GM13976 (cell line): ENCODE results near the gene MRPS26.
"Not testable (repeated sequence)": the region's sequence is repeated elsewhere in the genome, so short reads cannot be mapped to it uniquely, and the experiment has no call there.

ENCODE experiments used
- DNase-seq: peaks from one replicate; pipeline ENCODE4 v3.0.0; 2012; ENCODE audit warnings: low spot score
- CTCF ChIP-seq: IDR thresholded peaks from 2 replicates; pipeline ENCODE4 v1.5.1; 2012; ENCODE audit warnings: borderline replicate concordance, mild to moderate bottlenecking; ENCODE audit not compliant: insufficient read depth; ENCODE audit errors: extremely low read depth, missing control alignments, control extremely low read depth
- in situ Hi-C: fragments of 300-500 bp; cut with MboI; formaldehyde crosslinking; loops from one replicate; pipeline ENCODE4 v1.12.0; 2022; ENCODE audit warnings: low sequenced_read_pairs, mixed read lengths, inconsistent platforms; ENCODE audit not compliant: unreplicated experiment

The MRPS26 gene

GRCh38 chr20:3047486-3048419 lies 1.9 kb downstream of the MRPS26 start:
- no peak for DNase-seq
- in situ Hi-C loops: no loop called here
- TF ChIP-seq CTCF: no peak

DNA sequence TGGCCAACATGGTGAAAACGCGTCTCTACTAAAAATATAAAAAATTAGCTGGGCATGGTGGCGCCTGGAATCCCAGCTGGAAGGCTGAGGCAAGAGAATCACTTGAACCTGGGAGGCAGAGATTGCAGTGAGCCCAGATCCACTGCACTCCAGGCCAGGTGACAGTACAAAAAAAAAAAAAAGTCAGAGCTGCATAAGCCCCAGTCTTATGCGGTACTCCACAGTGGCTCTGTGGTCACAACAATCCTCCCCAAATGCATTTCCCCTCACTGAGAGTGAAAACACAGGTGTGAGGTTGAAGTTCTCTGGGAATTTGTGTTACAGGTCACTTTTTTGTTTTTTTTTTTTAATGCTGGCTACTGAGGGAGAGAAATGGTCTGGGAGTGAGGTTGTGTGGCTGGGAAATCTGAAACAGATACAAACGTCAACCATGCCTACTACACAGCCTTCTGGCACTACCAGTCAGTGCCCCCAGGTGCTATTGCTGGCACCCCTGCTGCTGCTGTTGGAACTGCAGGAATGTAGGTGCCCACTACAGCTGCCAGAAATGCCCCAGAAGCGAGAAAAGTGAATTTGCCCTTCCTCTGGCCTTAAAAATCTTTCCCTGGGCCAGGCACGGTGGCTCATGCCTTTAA lies 5.7 kb downstream of the MRPS26 start:
- no peak for DNase-seq
- no peak for TF ChIP-seq CTCF
- in situ Hi-C loops: no loop called here

GRCh38 chr20:3059489-3059888 lies 13.6 kb downstream of the MRPS26 start:
- no peak for TF ChIP-seq CTCF
- DNase-seq: no peak
- in situ Hi-C loops: no loop called here

DNA sequence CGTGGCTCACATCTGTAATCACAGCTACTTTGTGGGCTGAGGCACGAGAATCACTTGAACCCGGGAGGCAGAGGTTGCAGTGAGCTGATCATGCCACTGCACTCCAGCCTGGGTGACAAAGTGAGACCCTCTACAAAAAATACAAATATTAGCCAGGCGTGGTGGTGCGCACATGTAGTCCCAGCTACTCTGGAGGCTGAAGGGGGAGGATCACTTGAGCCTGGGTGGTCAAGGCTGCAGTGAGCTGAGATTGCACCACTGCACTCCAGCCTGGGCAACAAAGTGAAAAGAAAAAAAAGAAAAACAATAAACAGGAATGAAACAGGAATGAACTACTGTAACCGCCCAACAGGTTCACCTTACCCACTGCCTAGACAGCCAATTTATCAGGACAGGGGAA lies 18.3 kb downstream of the MRPS26 start:
- DNase-seq, in situ Hi-C loops: not testable (repeated sequence)

- DNase-seq: no peak
- in situ Hi-C loops: no loop called here
- no peak for TF ChIP-seq CTCF
Observed at GRCh38 chr20:3067139-3068014, 21.5 kb downstream of the MRPS26 start.

DNA sequence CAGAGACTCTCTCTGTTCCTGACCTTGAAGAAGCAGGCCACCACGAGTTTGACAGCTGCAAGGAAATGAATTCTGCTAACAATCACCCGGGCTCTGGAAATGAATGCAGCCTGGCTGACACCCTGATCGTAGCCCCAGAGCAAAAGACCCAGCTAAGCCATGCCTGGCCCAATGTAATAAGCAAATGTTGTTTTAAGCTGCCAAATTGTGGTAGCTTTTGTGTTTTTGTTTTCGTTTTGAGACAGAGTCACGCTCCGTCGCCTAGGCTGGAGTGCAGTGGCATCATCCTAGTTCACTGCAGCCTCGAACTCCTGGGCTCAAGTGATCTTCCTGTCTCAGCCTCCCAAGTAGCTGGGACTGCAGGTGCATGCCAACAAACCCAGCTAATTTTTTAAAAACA lies 22.2 kb downstream of the MRPS26 start:
- in situ Hi-C loops: no loop called here
- no peak for TF ChIP-seq CTCF
- DNase-seq: no peak
